ENCODE measurements around the gene SPART.
"Not testable (repeated sequence)": the region's sequence is repeated elsewhere in the genome, so short reads cannot be mapped to it uniquely, and the experiment has no call there.

Gene SPART

GRCh38 chr13:36329361-36329760, 16.8 kb downstream of the SPART start:
- Histone ChIP-seq H3K9ac (ENCODE audit: low read length) (no peak overlapping the region), H2AFZ (ENCODE audit: low read depth, low read length) (no peak overlapping the region), H3K36me3 (ENCODE audit: control insufficient read depth in 1 of 2, insufficient read depth in 2 of 2, low read depth in 1 of 2, low read length in 2 of 2) (peaks cover 11 to 80% of the 10 kb centered on the region in 2 experiments), H2BK15ac (ENCODE audit: low read depth, poor library complexity, severe bottlenecking) (no peak overlapping the region), H3K27me3 (ENCODE audit: control insufficient read depth in 1 of 2, insufficient read depth in 1 of 2, low read length in 2 of 2) (no peaks in the 10 kb centered on the region), H4K8ac (ENCODE audit: low read length) (no peak overlapping the region), H3K4me1 (ENCODE audit: control insufficient read depth, insufficient read depth, low read depth, low read length) (peaks cover 1% of the 10 kb centered on the region), H2BK120ac (ENCODE audit: low read depth, low read length) (no peak overlapping the region), H4K91ac (ENCODE audit: low read length) (no peak overlapping the region), H3K4ac (ENCODE audit: low read depth in 1 of 2, low read length in 2 of 2) (no peak overlapping the region), H2BK12ac (ENCODE audit: low read length in 2 of 2) (no peak overlapping the region), H2BK5ac (ENCODE audit: low read depth, low read length, poor library complexity, severe bottlenecking) (no peak overlapping the region), H3K9me3 (ENCODE audit: control insufficient read depth, low read length) (no peaks in the 10 kb centered on the region), H3K27ac (ENCODE audit: low read length, poor library complexity, severe bottlenecking) (no peak overlapping the region), H3K79me1 (replicated peaks; ENCODE audit: low read length, poor library complexity, severe bottlenecking) (peaks cover 10% of the 10 kb centered on the region), H3K14ac (ENCODE audit: low read length in 2 of 2) (no peak overlapping the region), H3K23ac (ENCODE audit: low read length in 2 of 2) (no peak overlapping the region), H3K4me3 (ENCODE audit: insufficient read depth in 1 of 2, low read depth in 1 of 2, low read length in 2 of 2) (no peak overlapping the region), H3K4me2 (ENCODE audit: low read length, poor library complexity, severe bottlenecking) (no peak overlapping the region), H3K18ac (ENCODE audit: low read depth in 1 of 2, low read length in 2 of 2) (no peak overlapping the region), H2AK5ac (ENCODE audit: low read length, severe bottlenecking) (no peak overlapping the region)
- no CpG with 5 or more reads among the region's 4 CpGs for WGBS
- no peak for DNase-seq

GRCh38 chr13:36328821-36329220, 17.4 kb downstream of the SPART start:
- H3K4me3 ChIP-seq (ENCODE audit: insufficient read depth in 1 of 2, low read depth in 1 of 2, low read length in 2 of 2), result no peak overlapping the region
- H3K9ac ChIP-seq (ENCODE audit: low read length), result no peak overlapping the region
- no peak overlapping the region for H2BK5ac ChIP-seq (ENCODE audit: low read depth, low read length, poor library complexity, severe bottlenecking)
- H3K18ac ChIP-seq (ENCODE audit: low read depth in 1 of 2, low read length in 2 of 2), result no peak overlapping the region
- H2BK12ac ChIP-seq (ENCODE audit: low read length in 2 of 2), result no peak overlapping the region
- no peak for DNase-seq
- H3K36me3 ChIP-seq (ENCODE audit: control insufficient read depth in 1 of 2, insufficient read depth in 2 of 2, low read depth in 1 of 2, low read length in 2 of 2), result peaks cover 15 to 82% of the 10 kb centered on the region in 2 experiments
- no peak overlapping the region for H2AK5ac ChIP-seq (ENCODE audit: low read length, severe bottlenecking)
- no peaks in the 10 kb centered on the region for H3K27me3 ChIP-seq (ENCODE audit: control insufficient read depth in 1 of 2, insufficient read depth in 1 of 2, low read length in 2 of 2)
- no peak overlapping the region for H3K4me2 ChIP-seq (ENCODE audit: low read length, poor library complexity, severe bottlenecking)
- no peak overlapping the region for H3K14ac ChIP-seq (ENCODE audit: low read length in 2 of 2)
- H4K8ac ChIP-seq (ENCODE audit: low read length), result no peak overlapping the region
- H3K79me1 ChIP-seq (replicated peaks; ENCODE audit: low read length, poor library complexity, severe bottlenecking), result peaks cover 14% of the 10 kb centered on the region
- H2AFZ ChIP-seq (ENCODE audit: low read depth, low read length), result no peak overlapping the region
- H3K23ac ChIP-seq (ENCODE audit: low read length in 2 of 2), result no peak overlapping the region
- 95% methylated on average over 2 of the region's 2 CpGs for WGBS
- H2BK15ac ChIP-seq (ENCODE audit: low read depth, poor library complexity, severe bottlenecking), result no peak overlapping the region
- no peak overlapping the region for H3K27ac ChIP-seq (ENCODE audit: low read length, poor library complexity, severe bottlenecking)
- H3K9me3 ChIP-seq (ENCODE audit: control insufficient read depth, low read length), result no peaks in the 10 kb centered on the region
- no peak overlapping the region for H3K4ac ChIP-seq (ENCODE audit: low read depth in 1 of 2, low read length in 2 of 2)
- H3K4me1 ChIP-seq (ENCODE audit: control insufficient read depth, insufficient read depth, low read depth, low read length), result peaks cover 1% of the 10 kb centered on the region
- H2BK120ac ChIP-seq (ENCODE audit: low read depth, low read length), result no peak overlapping the region
- H4K91ac ChIP-seq (ENCODE audit: low read length), result no peak overlapping the region

- no CpG with 5 or more reads among the region's 1 CpG for WGBS
- Histone ChIP-seq H3K14ac (ENCODE audit: low read length in 2 of 2) (no peak overlapping the region), H3K4me2 (ENCODE audit: low read length, poor library complexity, severe bottlenecking) (no peak overlapping the region), H3K9me3 (ENCODE audit: control insufficient read depth, low read length) (no peaks in the 10 kb centered on the region), H3K27ac (ENCODE audit: low read length, poor library complexity, severe bottlenecking) (no peak overlapping the region), H3K36me3 (ENCODE audit: control insufficient read depth in 1 of 2, insufficient read depth in 2 of 2, low read depth in 1 of 2, low read length in 2 of 2) (peaks cover 18 to 90% of the 10 kb centered on the region in 2 experiments), H2AFZ (ENCODE audit: low read depth, low read length) (no peak overlapping the region), H3K9ac (ENCODE audit: low read length) (no peak overlapping the region), H2BK12ac (ENCODE audit: low read length in 2 of 2) (no peak overlapping the region), H3K4me3 (ENCODE audit: insufficient read depth in 1 of 2, low read depth in 1 of 2, low read length in 2 of 2) (no peak overlapping the region), H2BK5ac (ENCODE audit: low read depth, low read length, poor library complexity, severe bottlenecking) (no peak overlapping the region), H2BK15ac (ENCODE audit: low read depth, poor library complexity, severe bottlenecking) (no peak overlapping the region), H2BK120ac (ENCODE audit: low read depth, low read length) (no peak overlapping the region), H3K18ac (ENCODE audit: low read depth in 1 of 2, low read length in 2 of 2) (no peak overlapping the region), H2AK5ac (ENCODE audit: low read length, severe bottlenecking) (no peak overlapping the region), H3K4me1 (ENCODE audit: control insufficient read depth, insufficient read depth, low read depth, low read length) (peaks cover 1% of the 10 kb centered on the region), H3K79me1 (replicated peaks; ENCODE audit: low read length, poor library complexity, severe bottlenecking) (peaks cover 22% of the 10 kb centered on the region), H4K8ac (ENCODE audit: low read length) (no peak overlapping the region), H3K4ac (ENCODE audit: low read depth in 1 of 2, low read length in 2 of 2) (no peak overlapping the region), H4K91ac (ENCODE audit: low read length) (no peak overlapping the region), H3K27me3 (ENCODE audit: control insufficient read depth in 1 of 2, insufficient read depth in 1 of 2, low read length in 2 of 2) (no peaks in the 10 kb centered on the region), H3K23ac (ENCODE audit: low read length in 2 of 2) (no peak overlapping the region)
- no peak for DNase-seq
Observed at GRCh38 chr13:36325912-36326311, 20.3 kb downstream of the SPART start.

- DNase-seq; H3K4me1 ChIP-seq (ENCODE audit: control insufficient read depth, insufficient read depth, low read depth, low read length); H3K4ac ChIP-seq (ENCODE audit: low read depth in 1 of 2, low read length in 2 of 2); H3K27me3 ChIP-seq (ENCODE audit: control insufficient read depth in 1 of 2, insufficient read depth in 1 of 2, low read length in 2 of 2); H2AFZ ChIP-seq (ENCODE audit: low read depth, low read length); H2BK15ac ChIP-seq (ENCODE audit: low read depth, poor library complexity, severe bottlenecking); H3K18ac ChIP-seq (ENCODE audit: low read depth in 1 of 2, low read length in 2 of 2); H3K4me2 ChIP-seq (ENCODE audit: low read length, poor library complexity, severe bottlenecking); H4K91ac ChIP-seq (ENCODE audit: low read length); H3K27ac ChIP-seq (ENCODE audit: low read length, poor library complexity, severe bottlenecking); H4K8ac ChIP-seq (ENCODE audit: low read length); H3K9ac ChIP-seq (ENCODE audit: low read length); H3K23ac ChIP-seq (ENCODE audit: low read length in 2 of 2); H2BK12ac ChIP-seq (ENCODE audit: low read length in 2 of 2); H3K14ac ChIP-seq (ENCODE audit: low read length in 2 of 2); H3K4me3 ChIP-seq (ENCODE audit: insufficient read depth in 1 of 2, low read depth in 1 of 2, low read length in 2 of 2); H2BK120ac ChIP-seq (ENCODE audit: low read depth, low read length); H3K9me3 ChIP-seq (ENCODE audit: control insufficient read depth, low read length); H2AK5ac ChIP-seq (ENCODE audit: low read length, severe bottlenecking); H2BK5ac ChIP-seq (ENCODE audit: low read depth, low read length, poor library complexity, severe bottlenecking): not testable (repeated sequence)
- Histone ChIP-seq H3K36me3 (ENCODE audit: control insufficient read depth in 1 of 2, insufficient read depth in 2 of 2, low read depth in 1 of 2, low read length in 2 of 2) (peaks cover 18 to 79% of the 10 kb centered on the region in 2 experiments), H3K79me1 (replicated peaks; ENCODE audit: low read length, poor library complexity, severe bottlenecking) (peaks cover 20% of the 10 kb centered on the region)
- WGBS, result 68% methylated on average over 5 of the region's 5 CpGs
Observed at GRCh38 chr13:36324881-36325280, 21.3 kb downstream of the SPART start.

Measured in mesenchymal stem cell (in vitro differentiated cells and primary cell).